ENCODE results near the gene MACROD2. TPM values are rescaled to one million over a fixed set of nuclear protein-coding genes. Genes with fewer than 3 reads are reported as not detected.

Gene MACROD2
- total RNA-seq, 1 donor from 2014 or later: 3.1 TPM

- H3K36me3 ChIP-seq (ENCODE audit: control insufficient read depth in 3 of 3, insufficient read depth in 3 of 3, low read length in 3 of 3): no peaks in the 10 kb centered on the region
- H3K4me1 ChIP-seq (ENCODE audit: control insufficient read depth in 3 of 3, insufficient read depth in 3 of 3, low read length in 3 of 3): peaks cover 0 to 3% (median 0%) of the 10 kb centered on the region in 3 donors
- no peaks in the 10 kb centered on the region for H3K9me3 ChIP-seq (ENCODE audit: control insufficient read depth in 3 of 3, low read length in 3 of 3)
- no peak overlapping the region for H3K4me3 ChIP-seq (ENCODE audit: low read length in 3 of 3)
- H3K27ac ChIP-seq (ENCODE audit: low read depth, low read length): no peak overlapping the region
- H3K9ac ChIP-seq (ENCODE audit: low read depth in 1 of 3, low read length in 3 of 3): no peak overlapping the region
- H3K27me3 ChIP-seq (ENCODE audit: control insufficient read depth in 3 of 3, insufficient read depth in 3 of 3, low read length in 3 of 3): no peaks in the 10 kb centered on the region
These were observed 722.1 kb downstream of the MACROD2 start for GRCh38 chr20:14717134-14717999.

GRCh38 chr20:14720251-14720650 is 724.9 kb downstream of the MACROD2 start:
- no peaks in the 10 kb centered on the region for H3K27me3 ChIP-seq (ENCODE audit: control insufficient read depth in 3 of 3, insufficient read depth in 3 of 3, low read length in 3 of 3)
- no peaks in the 10 kb centered on the region for H3K36me3 ChIP-seq (ENCODE audit: control insufficient read depth in 3 of 3, insufficient read depth in 3 of 3, low read length in 3 of 3)
- no peaks in the 10 kb centered on the region for H3K4me1 ChIP-seq (ENCODE audit: control insufficient read depth in 3 of 3, insufficient read depth in 3 of 3, low read length in 3 of 3)
- H3K9me3 ChIP-seq (ENCODE audit: control insufficient read depth in 3 of 3, low read length in 3 of 3): no peaks in the 10 kb centered on the region
- H3K27ac ChIP-seq (ENCODE audit: low read depth, low read length): no peak overlapping the region
- H3K9ac ChIP-seq (ENCODE audit: low read depth in 1 of 3, low read length in 3 of 3): no peak overlapping the region
- no peak overlapping the region for H3K4me3 ChIP-seq (ENCODE audit: low read length in 3 of 3)

DNA sequence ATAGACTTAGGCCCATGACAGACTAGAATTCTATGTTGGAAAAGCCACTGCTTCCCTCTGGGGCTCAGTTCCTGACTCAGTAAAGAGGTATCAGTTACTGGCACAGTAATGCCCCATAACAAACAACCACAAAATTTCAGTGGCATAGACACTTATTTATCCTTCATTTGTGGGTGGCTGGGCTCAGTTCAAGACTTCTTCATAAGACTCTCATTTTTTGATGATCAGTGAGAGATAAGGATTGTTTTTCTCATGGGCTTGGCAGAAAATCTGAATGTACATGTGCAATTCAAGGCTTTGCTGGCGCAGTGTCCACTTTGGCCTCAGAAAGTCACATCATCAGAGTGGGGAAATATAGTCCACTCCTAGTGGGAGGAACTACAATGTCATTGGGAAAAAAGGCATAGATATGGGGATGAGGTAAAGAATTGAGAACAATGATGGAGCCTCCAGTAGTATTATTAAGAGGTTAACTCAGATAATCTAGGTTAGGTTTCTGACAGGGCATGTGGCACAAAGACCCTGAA is 726.7 kb downstream of the MACROD2 start:
- H3K36me3 ChIP-seq (ENCODE audit: control insufficient read depth in 3 of 3, insufficient read depth in 3 of 3, low read length in 3 of 3): no peaks in the 10 kb centered on the region
- H3K9ac ChIP-seq (ENCODE audit: low read depth in 1 of 3, low read length in 3 of 3): no peak overlapping the region
- no peaks in the 10 kb centered on the region for H3K27me3 ChIP-seq (ENCODE audit: control insufficient read depth in 3 of 3, insufficient read depth in 3 of 3, low read length in 3 of 3)
- no peaks in the 10 kb centered on the region for H3K4me1 ChIP-seq (ENCODE audit: control insufficient read depth in 3 of 3, insufficient read depth in 3 of 3, low read length in 3 of 3)
- H3K4me3 ChIP-seq (ENCODE audit: low read length in 3 of 3): no peak overlapping the region
- no peak overlapping the region for H3K27ac ChIP-seq (ENCODE audit: low read depth, low read length)
- no peaks in the 10 kb centered on the region for H3K9me3 ChIP-seq (ENCODE audit: control insufficient read depth in 3 of 3, low read length in 3 of 3)

- H3K4me3 ChIP-seq (ENCODE audit: low read length in 3 of 3): no peak overlapping the region
- H3K9me3 ChIP-seq (ENCODE audit: control insufficient read depth in 3 of 3, low read length in 3 of 3): no peaks in the 10 kb centered on the region
- H3K36me3 ChIP-seq (ENCODE audit: control insufficient read depth in 3 of 3, insufficient read depth in 3 of 3, low read length in 3 of 3): no peaks in the 10 kb centered on the region
- H3K27me3 ChIP-seq (ENCODE audit: control insufficient read depth in 3 of 3, insufficient read depth in 3 of 3, low read length in 3 of 3): no peaks in the 10 kb centered on the region
- no peaks in the 10 kb centered on the region for H3K4me1 ChIP-seq (ENCODE audit: control insufficient read depth in 3 of 3, insufficient read depth in 3 of 3, low read length in 3 of 3)
- no peak overlapping the region for H3K27ac ChIP-seq (ENCODE audit: low read depth, low read length)
- no peak overlapping the region for H3K9ac ChIP-seq (ENCODE audit: low read depth in 1 of 3, low read length in 3 of 3)
These were observed 728.3 kb downstream of the MACROD2 start for GRCh38 chr20:14723614-14724013.

GRCh38 chr20:14724036-14724435 is 728.7 kb downstream of the MACROD2 start:
- Histone ChIP-seq H3K4me3 (ENCODE audit: low read length in 3 of 3) (no peak overlapping the region), H3K27ac (ENCODE audit: low read depth, low read length) (no peak overlapping the region), H3K27me3 (ENCODE audit: control insufficient read depth in 3 of 3, insufficient read depth in 3 of 3, low read length in 3 of 3) (no peaks in the 10 kb centered on the region), H3K4me1 (ENCODE audit: control insufficient read depth in 3 of 3, insufficient read depth in 3 of 3, low read length in 3 of 3) (no peaks in the 10 kb centered on the region), H3K9ac (ENCODE audit: low read depth in 1 of 3, low read length in 3 of 3) (no peak overlapping the region), H3K9me3 (ENCODE audit: control insufficient read depth in 3 of 3, low read length in 3 of 3) (no peaks in the 10 kb centered on the region), H3K36me3 (ENCODE audit: control insufficient read depth in 3 of 3, insufficient read depth in 3 of 3, low read length in 3 of 3) (no peaks in the 10 kb centered on the region)

GRCh38 chr20:14724468-14724867 is 729.2 kb downstream of the MACROD2 start:
- H3K9me3 ChIP-seq (ENCODE audit: control insufficient read depth in 3 of 3, low read length in 3 of 3): no peaks in the 10 kb centered on the region
- no peaks in the 10 kb centered on the region for H3K27me3 ChIP-seq (ENCODE audit: control insufficient read depth in 3 of 3, insufficient read depth in 3 of 3, low read length in 3 of 3)
- no peaks in the 10 kb centered on the region for H3K36me3 ChIP-seq (ENCODE audit: control insufficient read depth in 3 of 3, insufficient read depth in 3 of 3, low read length in 3 of 3)
- no peak overlapping the region for H3K9ac ChIP-seq (ENCODE audit: low read depth in 1 of 3, low read length in 3 of 3)
- no peak overlapping the region for H3K4me3 ChIP-seq (ENCODE audit: low read length in 3 of 3)
- no peaks in the 10 kb centered on the region for H3K4me1 ChIP-seq (ENCODE audit: control insufficient read depth in 3 of 3, insufficient read depth in 3 of 3, low read length in 3 of 3)
- no peak overlapping the region for H3K27ac ChIP-seq (ENCODE audit: low read depth, low read length)

GRCh38 chr20:14726591-14726990 is 731.3 kb downstream of the MACROD2 start:
- no peaks in the 10 kb centered on the region for H3K27me3 ChIP-seq (ENCODE audit: control insufficient read depth in 3 of 3, insufficient read depth in 3 of 3, low read length in 3 of 3)
- H3K4me3 ChIP-seq (ENCODE audit: low read length in 3 of 3): no peak overlapping the region
- no peak overlapping the region for H3K9ac ChIP-seq (ENCODE audit: low read depth in 1 of 3, low read length in 3 of 3)
- no peaks in the 10 kb centered on the region for H3K4me1 ChIP-seq (ENCODE audit: control insufficient read depth in 3 of 3, insufficient read depth in 3 of 3, low read length in 3 of 3)
- no peaks in the 10 kb centered on the region for H3K36me3 ChIP-seq (ENCODE audit: control insufficient read depth in 3 of 3, insufficient read depth in 3 of 3, low read length in 3 of 3)
- no peaks in the 10 kb centered on the region for H3K9me3 ChIP-seq (ENCODE audit: control insufficient read depth in 3 of 3, low read length in 3 of 3)
- H3K27ac ChIP-seq (ENCODE audit: low read depth, low read length): no peak overlapping the region

DNA sequence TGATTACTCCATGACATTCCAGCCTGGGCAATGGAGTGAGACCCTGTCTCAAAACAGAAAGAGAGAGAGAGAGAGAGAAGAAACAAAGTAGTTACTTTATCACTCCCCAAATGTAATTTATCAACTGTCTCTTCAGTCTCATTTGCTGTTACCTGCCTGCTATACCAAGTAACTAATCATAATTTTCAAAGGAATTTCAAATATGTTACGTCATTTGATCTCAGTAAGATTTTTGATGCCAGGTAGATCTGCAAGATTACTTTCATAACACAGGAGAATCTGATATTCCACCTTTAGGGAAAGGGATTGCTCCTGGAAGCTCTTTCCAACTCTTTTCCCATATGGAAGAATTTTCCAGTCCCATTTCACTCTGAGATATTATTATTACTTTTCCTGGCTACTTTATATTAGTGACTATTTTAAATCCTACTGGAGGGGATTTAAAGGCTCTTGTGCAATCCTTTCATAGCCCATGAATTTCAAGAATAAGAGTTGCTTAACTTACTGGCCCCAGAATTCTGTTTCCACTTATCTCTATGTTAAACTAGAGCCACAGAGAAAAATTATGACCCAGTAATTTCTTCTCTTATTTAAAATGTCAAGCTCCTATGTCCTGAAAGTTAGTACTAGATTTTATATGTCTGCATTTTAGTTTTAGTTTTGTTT is 732.3 kb downstream of the MACROD2 start:
- Histone ChIP-seq H3K4me3 (ENCODE audit: low read length in 3 of 3) (no peak overlapping the region), H3K9ac (ENCODE audit: low read depth in 1 of 3, low read length in 3 of 3) (no peak overlapping the region), H3K27me3 (ENCODE audit: control insufficient read depth in 3 of 3, insufficient read depth in 3 of 3, low read length in 3 of 3) (no peaks in the 10 kb centered on the region), H3K27ac (ENCODE audit: low read depth, low read length) (no peak overlapping the region), H3K9me3 (ENCODE audit: control insufficient read depth in 3 of 3, low read length in 3 of 3) (no peaks in the 10 kb centered on the region), H3K36me3 (ENCODE audit: control insufficient read depth in 3 of 3, insufficient read depth in 3 of 3, low read length in 3 of 3) (no peaks in the 10 kb centered on the region), H3K4me1 (ENCODE audit: control insufficient read depth in 3 of 3, insufficient read depth in 3 of 3, low read length in 3 of 3) (no peaks in the 10 kb centered on the region)

DNA sequence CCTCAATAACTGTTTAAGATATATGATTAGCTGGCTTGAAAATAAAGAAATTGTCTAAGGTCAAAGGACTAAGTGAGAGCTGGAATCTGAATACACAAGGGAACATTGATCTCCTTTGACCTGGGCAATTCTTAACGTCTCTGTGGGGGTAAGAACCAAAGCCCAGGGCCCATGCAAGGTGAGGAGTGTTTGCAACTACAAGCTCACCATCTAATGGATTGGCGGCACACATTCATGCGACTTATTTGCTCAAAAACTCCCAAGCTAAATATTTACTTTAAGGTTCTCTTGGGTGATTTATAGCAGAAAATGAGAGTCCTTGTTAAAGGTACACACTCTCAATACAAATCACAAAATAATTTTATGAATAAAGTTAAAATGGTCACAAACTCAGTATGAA is 734.1 kb downstream of the MACROD2 start:
- Histone ChIP-seq H3K27me3 (ENCODE audit: control insufficient read depth in 3 of 3, insufficient read depth in 3 of 3, low read length in 3 of 3) (no peaks in the 10 kb centered on the region), H3K9me3 (ENCODE audit: control insufficient read depth in 3 of 3, low read length in 3 of 3) (no peaks in the 10 kb centered on the region), H3K36me3 (ENCODE audit: control insufficient read depth in 3 of 3, insufficient read depth in 3 of 3, low read length in 3 of 3) (no peaks in the 10 kb centered on the region), H3K9ac (ENCODE audit: low read depth in 1 of 3, low read length in 3 of 3) (no peak overlapping the region), H3K4me3 (ENCODE audit: low read length in 3 of 3) (no peak overlapping the region), H3K4me1 (ENCODE audit: control insufficient read depth in 3 of 3, insufficient read depth in 3 of 3, low read length in 3 of 3) (no peaks in the 10 kb centered on the region), H3K27ac (ENCODE audit: low read depth, low read length) (no peak overlapping the region)

- H3K27ac ChIP-seq (ENCODE audit: low read depth, low read length): no peak overlapping the region
These were observed 737.0 kb downstream of the MACROD2 start for GRCh38 chr20:14732343-14732742.

More at GRCh38 chr20:14732343-14732742, 737.0 kb downstream of the MACROD2 start:
- Histone ChIP-seq H3K4me3 (ENCODE audit: low read length in 3 of 3) (no peak overlapping the region), H3K36me3 (ENCODE audit: control insufficient read depth in 3 of 3, insufficient read depth in 3 of 3, low read length in 3 of 3) (no peaks in the 10 kb centered on the region), H3K9me3 (ENCODE audit: control insufficient read depth in 3 of 3, low read length in 3 of 3) (no peaks in the 10 kb centered on the region), H3K27me3 (ENCODE audit: control insufficient read depth in 3 of 3, insufficient read depth in 3 of 3, low read length in 3 of 3) (no peaks in the 10 kb centered on the region), H3K9ac (ENCODE audit: low read depth in 1 of 3, low read length in 3 of 3) (no peak overlapping the region), H3K4me1 (ENCODE audit: control insufficient read depth in 3 of 3, insufficient read depth in 3 of 3, low read length in 3 of 3) (no peaks in the 10 kb centered on the region)

Measured in skeletal muscle tissue (tissue), 4 donors.